NCI-H2171 (cell line): ENCODE results near the gene MRO.
"Not testable (repeated sequence)": the region's sequence is repeated elsewhere in the genome, so short reads cannot be mapped to it uniquely, and the experiment has no call there.

Source experiments
- DNase-seq: peaks from one replicate; lab custom pipeline; 2025; lab: John Stamatoyannopoulos, UW

The MRO gene

DNA sequence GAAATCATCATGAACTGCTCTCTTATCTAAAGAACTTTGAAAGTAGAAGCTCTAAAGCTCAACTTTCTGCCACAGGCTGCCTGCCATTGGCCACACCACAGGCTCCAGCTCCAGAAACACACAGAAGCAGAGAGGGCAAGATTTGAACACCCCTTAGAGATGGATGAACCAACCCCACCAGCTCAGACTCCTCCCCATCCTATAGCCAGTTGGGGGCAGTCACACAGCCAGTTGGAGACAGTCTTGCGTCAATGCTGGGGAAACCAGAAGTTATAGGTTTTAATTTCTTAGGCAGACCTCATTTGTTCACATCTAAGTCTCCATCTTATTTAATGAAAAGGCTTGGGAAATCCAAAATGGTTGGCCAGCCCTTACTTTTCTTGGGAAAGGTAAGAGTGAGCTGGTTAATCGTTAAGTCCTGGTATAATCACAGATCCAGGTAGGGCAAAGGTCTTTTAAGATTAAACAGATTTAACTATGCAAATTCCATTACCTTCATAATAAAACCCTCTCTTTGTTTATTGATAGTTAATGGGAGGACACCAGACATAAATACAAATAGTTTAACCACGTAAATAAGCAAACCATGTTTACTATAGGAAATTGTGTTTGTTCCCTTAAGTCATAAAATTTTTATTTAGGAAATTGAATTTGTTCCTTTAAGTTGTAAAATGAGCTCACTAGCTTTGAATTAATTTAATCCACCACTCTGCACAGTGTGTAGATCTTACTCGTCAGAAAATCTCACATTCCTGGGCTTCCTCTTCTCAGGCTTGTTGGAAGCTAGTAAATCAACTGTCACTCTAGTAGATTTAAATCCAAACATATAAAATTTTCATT lies 28.0 kb downstream of the MRO start:
- DNase-seq = no peak

DNA sequence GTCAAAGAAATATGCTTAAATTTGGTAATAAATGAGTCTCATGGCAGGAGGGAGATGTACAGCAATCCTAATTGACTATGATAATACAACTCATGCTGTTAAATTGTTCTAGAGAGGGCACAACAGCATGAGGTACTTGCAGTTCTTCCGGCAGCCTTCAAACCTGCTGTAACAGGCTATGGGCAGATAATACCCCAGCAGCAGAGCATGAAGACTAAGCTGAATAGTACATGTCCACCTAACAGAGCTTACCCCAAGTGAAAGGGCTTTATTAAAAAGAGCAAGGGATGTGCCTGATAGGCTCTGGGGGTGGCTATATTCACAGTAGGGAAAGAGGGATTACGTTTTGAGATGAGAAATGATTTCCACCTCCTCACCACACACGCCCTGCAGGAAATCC lies 28.9 kb downstream of the MRO start:
- no peak for DNase-seq

DNA sequence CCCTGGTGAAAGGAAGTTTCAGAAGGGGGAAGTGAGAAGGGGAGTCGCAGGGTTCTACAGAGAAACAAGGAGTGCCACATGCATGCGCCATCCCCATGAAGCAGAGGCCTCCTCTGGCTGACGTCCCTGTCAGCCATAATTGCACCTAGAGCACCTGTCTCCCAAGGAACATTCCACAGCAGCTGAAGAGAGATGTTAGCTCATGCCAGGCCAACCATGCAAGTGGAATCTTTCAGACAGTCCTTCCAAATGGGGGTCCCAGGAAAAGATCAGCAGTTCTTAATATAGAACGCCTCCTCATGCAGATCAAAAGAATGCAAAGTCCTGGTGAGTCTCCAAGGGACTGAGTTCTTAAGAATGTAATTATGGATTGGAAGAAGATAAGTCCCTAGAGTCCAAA lies 29.6 kb downstream of the MRO start:
- DNase-seq = no peak

GRCh38 chr18:50788284-50788683 lies 31.5 kb downstream of the MRO start:
- no peak for DNase-seq

GRCh38 chr18:50786864-50787263 lies 33.0 kb downstream of the MRO start:
- DNase-seq = no peak

GRCh38 chr18:50783553-50783952 lies 36.3 kb downstream of the MRO start:
- DNase-seq = no peak

- not testable (repeated sequence) for DNase-seq
These were observed 40.8 kb downstream of the MRO start for GRCh38 chr18:50779021-50779420.

GRCh38 chr18:50776383-50776782 lies 43.4 kb downstream of the MRO start:
- DNase-seq = no peak

DNA sequence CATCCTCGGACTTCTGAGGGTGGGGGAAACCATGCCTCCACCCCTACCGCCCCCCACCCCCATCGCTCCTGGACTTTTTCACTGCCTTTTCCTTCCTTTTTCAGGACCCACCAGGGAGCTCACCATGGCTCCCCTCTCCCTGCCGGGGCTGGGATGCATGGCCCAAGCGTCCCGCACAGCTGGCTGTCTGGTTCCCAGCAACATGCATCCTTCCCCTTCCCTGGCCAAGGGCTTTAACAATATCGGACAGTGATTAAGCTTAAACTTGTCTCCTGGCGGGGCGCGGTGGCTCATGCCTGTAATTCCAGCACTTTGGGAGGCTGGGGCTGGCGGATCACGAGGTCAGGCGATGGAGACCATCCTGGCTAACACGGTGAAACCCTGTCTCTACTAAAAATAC lies 44.1 kb downstream of the MRO start:
- no peak for DNase-seq

DNA sequence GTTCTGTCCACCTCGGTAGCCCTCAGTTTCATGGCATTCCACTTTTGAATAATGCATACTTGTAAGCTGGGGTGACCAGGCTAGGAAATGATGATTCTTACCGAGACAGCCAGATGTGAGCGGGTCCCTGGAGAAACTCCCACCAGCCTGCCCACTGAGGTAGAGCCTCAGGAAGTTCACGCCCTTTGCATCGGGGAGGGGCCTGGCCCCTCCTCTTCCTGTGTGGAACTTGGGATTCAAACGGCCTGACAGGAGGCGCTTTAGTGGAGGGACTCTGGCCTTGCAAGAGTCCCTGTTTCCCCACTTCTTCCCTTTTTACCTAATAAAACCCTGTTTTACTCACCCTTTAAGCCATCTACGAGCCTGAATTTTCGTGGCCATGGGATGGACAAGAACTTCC lies 44.6 kb downstream of the MRO start:
- DNase-seq = no peak

DNA sequence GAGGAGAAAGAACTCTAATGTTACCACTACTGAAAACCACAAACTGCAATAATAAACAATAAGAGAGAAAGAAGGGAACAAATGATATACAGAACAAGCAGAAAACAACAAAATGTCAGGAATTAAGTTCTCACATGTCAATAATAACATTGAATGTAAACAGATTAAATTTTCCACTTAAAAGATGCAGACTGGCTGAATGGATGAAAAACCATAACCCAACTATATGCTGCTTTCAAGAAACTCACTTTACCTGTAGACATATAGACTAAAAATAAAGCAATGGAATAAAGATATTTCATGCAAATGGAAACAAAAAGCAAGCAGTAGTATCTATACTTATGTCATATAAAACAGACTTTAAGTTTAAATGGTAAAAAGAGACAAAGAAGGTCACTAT lies 50.4 kb downstream of the MRO start:
- no peak for DNase-seq

GRCh38 chr18:50757358-50757757 lies 62.5 kb downstream of the MRO start:
- DNase-seq = no peak

DNA sequence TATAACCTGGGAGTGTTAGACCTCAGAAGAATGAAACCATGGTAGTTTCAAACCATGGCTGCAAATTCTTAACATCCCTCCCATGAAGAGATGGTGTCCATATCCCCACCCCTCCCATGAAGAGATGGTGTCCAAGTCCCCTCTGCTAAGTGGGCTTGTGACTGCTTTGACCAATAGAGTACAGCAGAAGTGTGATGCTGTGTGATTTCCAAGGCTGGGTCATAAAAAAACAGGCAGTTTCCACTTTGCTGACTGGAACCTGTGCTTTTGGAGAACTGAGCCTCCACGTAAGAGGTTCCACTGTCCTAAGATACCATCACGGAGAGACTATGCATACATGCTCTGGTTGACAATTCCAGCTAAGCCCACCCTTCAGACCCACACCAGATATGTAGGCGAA lies 65.5 kb downstream of the MRO start:
- no peak for DNase-seq

DNA sequence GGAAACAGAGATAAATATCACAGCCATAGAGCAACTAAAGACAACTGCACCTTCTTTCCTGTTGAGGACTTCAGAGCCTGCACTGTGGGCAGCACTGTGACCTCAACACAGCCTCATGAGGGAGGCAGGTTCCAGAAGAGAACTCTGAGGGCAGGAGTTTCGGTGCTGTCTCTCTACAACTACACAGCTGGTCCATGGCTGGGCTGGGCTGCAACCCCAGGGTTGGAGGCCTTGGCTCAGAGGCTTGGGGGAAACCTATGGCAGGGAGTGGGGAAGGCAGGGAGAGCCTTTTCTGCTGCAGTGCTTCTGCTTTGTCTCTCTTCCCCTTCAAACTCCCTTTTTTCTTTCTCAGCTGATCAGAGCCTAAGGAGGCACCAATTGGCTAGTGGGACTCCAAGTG lies 66.5 kb downstream of the MRO start:
- DNase-seq = no peak

DNA sequence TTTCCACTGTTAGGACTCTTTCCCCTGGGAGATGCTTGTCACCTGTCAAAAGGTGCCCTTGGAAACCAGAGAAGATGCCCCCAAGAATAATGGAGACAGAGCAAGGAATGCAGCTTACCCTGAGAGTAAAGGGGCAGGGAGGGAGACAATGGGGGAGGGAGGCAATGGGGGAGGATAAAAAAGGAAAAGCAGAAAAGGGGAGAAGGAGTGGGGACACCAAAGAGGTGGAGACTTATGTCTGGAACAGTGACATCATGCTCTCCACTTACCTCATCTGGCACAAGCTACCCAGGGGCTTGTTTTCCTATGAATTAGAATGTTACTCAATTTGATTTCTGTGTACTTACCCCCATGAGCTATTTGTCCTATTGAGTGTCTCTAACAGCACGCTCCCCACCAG lies 67.9 kb downstream of the MRO start:
- DNase-seq = no peak

DNA sequence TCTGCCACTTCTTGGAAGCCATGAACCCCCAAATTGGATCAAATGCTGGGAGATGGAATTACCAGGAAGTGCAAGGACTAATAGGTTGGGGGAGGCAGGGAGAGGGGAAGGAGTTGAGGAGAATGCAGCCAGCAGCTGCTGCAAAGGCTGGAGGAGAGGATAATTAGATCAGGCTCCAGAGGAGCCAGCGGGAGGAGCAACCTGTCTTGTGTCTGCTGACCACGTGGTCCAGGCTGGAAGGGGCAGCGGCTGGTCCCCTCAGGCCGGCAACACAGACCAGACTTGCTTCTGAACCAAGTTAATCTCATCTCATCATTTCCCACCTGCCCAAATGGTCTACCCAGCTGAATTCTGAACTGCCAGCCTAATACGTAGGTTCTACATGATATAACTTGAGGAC lies 68.3 kb downstream of the MRO start:
- DNase-seq = no peak

DNA sequence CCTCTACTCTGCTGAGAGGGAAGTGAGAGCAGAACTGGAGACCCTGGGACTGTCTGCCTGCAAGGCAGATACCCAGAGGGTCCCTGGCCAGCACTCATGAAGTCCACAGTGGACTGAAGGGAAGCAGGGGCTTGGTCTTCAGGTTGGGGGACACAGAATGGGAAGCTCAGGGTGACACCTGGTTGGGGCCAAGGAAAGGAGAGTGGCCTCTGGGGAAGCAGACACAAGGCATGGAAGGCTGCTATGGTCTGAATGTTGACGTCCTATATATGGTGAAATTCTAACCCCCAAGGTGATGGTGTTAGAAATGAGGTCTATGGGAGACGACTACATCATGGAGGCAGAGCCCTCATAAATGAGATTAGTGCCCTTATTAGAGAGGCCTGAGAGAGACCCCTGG lies 69.3 kb downstream of the MRO start:
- no peak for DNase-seq

- DNase-seq = no peak
These were observed 69.9 kb downstream of the MRO start for GRCh38 chr18:50749945-50750344.

- DNase-seq = no peak
These were observed 70.4 kb downstream of the MRO start for GRCh38 chr18:50749421-50749820.

- no peak for DNase-seq
These were observed 71.3 kb downstream of the MRO start for GRCh38 chr18:50748243-50749229.

- DNase-seq = no peak
These were observed 72.0 kb downstream of the MRO start for GRCh38 chr18:50747849-50748242.

DNA sequence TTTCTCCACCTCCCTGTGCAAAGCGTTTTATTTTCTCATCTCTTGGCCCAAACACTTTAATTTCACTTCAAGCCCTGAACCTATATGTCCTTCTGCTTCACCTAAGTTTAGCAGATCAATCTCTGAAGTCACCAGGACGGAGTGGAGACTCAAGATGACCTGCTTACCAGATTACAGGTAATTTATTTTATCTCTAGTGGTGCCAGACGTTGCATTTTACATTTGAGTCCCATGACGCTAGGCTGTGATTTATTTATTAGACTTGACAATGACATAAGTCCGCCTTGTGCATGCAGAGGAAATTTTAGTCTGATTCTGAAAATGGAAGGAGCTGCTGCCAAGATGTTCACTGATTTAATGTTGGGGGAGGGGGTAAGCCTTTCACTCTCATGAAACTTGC lies 73.9 kb downstream of the MRO start:
- DNase-seq = no peak
